NCI-H82 treated with DMSO at 0.1 percent for 48 hours (cell line): ENCODE results near the gene DNAH11.
"Not testable (repeated sequence)": the region's sequence is repeated elsewhere in the genome, so short reads cannot be mapped to it uniquely, and the experiment has no call there.

Experiments
- DNase-seq: peaks from one replicate; lab custom pipeline; 2025; ENCODE audit not compliant: unreplicated experiment; lab: John Stamatoyannopoulos, UW

DNAH11 gene, protein sequence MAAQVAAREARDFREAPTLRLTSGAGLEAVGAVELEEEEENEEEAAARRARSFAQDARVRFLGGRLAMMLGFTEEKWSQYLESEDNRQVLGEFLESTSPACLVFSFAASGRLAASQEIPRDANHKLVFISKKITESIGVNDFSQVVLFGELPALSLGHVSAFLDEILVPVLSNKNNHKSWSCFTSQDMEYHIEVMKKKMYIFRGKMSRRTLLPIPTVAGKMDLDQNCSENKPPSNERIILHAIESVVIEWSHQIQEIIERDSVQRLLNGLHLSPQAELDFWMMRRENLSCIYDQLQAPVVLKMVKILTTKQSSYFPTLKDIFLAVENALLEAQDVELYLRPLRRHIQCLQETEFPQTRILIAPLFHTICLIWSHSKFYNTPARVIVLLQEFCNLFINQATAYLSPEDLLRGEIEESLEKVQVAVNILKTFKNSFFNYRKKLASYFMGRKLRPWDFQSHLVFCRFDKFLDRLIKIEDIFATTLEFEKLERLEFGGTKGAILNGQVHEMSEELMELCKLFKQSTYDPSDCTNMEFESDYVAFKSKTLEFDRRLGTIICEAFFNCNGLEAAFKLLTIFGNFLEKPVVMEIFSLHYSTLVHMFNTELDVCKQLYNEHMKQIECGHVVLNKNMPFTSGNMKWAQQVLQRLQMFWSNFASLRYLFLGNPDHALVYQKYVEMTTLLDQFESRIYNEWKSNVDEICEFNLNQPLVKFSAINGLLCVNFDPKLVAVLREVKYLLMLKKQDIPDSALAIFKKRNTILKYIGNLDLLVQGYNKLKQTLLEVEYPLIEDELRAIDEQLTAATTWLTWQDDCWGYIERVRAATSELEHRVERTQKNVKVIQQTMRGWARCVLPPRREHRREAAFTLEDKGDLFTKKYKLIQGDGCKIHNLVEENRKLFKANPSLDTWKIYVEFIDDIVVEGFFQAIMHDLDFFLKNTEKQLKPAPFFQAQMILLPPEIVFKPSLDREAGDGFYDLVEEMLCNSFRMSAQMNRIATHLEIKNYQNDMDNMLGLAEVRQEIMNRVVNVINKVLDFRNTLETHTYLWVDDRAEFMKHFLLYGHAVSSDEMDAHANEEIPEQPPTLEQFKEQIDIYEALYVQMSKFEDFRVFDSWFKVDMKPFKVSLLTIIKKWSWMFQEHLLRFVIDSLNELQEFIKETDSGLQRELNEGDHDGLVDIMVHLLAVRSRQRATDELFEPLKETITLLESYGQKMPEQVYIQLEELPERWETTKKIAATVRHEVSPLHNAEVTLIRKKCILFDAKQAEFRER (N-terminal part only)

DNA sequence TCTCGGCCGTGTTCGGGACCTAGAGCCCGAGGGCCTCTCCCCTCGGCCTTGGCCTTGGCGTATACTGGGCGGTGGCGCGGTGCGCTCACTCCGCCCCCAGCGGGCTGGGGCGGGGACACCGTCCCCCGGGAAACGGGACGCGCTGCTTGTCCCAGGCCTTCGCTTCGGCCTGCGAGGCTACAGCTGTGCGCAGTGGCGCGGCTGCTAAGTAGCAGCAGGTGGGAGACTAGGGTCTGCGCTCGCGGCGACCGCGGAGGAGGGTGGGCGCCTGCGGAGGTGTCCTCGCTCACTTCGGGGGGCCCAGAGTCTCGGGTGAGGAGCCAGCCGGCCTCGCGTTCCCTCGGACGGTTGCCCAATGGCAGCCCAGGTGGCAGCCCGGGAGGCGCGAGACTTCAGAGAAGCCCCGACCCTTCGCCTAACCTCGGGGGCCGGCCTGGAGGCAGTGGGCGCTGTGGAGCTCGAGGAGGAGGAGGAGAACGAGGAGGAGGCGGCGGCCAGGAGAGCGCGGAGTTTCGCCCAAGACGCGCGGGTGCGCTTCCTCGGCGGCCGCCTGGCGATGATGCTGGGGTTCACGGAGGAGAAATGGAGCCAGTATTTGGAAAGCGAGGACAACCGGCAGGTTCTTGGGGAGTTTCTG is at the start of gene DNAH11:
Gene DNAH11 (plus strand): TSS at position 149 of the 637 bp plus-strand sequence. CDS start 207 bp downstream, at position 356.
- no peak for DNase-seq

DNA sequence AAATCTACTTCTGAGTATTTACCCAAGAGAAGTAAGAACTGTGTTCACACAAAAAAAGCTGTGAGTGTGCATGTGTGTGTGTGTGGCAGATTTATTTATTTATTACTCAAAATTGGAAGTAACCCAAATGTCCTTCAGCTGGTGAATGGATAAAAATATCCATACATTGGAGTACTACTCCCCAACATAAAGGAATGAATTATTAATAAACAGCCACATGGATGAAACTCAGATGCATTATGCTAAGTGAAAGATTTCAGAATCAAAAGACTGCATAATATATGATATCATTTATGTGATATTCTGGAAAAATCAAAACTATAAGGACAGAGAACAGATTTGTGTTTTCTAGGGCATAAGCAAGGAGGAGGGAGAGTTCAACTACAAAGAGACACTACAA is 47.1 kb upstream of the DNAH11 start:
- no peak for DNase-seq

DNA sequence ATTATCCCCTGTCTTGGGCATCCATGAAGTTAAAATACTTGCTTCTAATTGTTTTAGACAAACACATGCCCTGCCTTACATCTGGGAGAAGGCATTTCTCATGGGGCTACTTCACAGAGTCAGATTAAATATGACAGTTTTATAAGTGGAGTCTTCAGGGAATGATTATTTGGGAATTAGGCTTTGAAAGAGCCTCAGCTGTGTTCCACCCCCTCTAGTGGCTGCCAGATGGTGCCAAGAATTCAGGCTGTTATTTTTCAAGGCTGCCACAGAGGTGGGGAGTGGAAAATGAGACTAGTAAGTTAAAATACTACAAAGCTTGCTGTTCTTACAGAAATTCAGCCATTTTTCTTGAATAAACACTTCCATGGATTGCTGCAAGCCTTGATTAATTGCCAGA is 45.8 kb upstream of the DNAH11 start:
- peak; percentile 30 for DNase-seq

DNA sequence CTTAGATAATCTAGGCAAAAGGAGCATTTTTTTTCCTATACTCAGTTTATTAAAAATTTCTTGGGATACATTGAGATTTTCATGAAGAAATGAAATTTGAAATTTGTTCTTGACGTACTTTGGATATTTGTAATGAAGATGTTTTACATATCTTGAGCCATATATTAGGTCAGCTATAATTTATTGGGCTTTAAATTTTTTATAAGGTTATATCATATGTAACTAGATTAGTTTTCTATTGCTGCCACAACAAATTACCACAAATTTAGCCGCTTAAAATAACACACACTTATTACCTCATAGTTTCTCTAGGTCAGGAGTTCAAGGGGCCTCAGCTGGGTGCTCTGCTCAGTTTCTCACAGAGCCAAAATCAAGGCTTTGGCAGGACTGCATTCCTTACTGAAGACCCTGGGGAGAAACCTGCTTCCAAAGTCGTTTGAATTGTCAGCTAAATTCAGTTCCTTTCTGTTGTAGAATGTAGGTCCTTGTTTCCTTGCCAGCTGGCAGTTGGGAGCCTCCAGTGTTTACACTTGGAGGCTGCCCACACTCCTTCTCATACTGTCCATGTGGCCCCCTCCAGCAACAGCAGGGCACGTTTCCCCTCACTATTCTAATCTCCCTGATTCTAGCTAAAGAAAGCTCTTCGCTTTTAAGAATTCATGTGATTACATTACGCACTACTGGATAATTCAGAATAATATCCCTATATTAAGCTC is 42.6 kb upstream of the DNAH11 start:
- no peak for DNase-seq

DNA sequence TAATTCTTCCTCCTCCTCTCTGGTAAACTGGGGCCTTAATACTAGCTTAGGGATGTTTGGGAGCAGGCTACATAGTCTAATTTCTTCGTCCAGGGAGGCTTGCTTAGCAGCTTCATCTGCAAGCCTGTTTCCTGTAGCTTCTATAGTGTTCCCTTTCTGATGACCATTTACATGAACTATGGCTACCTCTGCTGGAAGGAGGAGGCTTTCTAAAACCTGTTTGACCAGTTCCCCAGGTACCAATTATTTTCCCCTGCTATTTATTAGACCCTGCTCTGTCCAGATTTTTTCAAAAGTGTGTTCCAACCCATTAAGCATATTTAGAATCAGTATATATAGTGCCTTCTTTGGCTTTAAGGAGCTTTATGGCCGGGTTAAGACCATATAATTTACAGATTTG is 38.8 kb upstream of the DNAH11 start:
- no peak for DNase-seq

DNA sequence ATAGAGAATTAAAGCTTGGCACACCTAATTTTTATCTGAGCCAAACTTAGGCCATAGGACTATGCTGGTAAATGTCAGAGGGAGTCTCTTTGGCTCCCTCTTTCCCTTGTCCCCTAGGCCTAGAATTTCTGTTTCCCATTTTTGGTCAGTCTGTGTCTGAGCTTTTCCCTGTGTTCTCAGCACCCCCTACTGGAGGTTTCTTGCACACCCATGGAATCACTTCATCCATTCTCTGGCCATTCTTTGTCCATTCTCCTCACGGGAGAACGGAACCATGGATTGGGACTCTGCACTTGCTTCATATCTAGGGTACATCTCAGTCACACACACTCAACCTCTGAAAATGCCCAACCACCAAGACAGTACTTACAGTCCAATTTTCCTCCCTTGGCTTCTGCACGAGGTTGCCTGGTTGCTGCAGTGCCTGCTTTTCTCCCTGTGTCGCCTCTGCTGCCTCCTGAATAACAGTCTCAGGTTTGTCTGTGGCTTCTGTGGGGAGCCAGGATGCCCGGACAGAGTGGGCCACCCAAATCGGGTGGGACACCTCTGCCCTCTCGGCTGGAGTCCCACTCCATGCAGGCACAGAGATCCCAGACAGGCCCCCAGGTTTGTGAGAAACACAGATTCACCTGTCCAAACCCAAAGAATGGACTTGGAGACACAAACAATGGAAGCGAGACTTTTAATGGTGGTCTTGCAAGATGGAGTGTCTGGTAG is 35.1 kb upstream of the DNAH11 start:
- DNase-seq, result no peak

DNA sequence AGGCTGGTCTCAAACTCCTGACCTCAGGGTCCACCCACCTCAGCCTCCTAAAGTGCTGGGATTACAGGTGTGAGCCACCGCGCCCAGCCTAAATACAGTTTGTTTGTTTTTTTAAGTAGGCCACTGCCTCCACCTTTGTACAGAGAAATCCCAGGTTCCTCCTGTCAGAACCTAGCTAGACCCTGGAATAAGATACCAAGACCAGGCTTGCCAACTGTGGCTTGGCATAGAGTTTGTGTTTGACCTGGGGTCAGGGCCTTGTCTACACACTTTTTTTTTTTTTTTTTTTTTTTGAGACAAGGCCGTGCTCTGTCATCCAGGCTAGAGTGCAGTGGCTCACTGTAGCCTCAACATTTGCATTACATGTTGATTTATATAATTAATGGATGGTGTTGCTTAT is 34.3 kb upstream of the DNAH11 start:
- DNase-seq, result no peak

DNA sequence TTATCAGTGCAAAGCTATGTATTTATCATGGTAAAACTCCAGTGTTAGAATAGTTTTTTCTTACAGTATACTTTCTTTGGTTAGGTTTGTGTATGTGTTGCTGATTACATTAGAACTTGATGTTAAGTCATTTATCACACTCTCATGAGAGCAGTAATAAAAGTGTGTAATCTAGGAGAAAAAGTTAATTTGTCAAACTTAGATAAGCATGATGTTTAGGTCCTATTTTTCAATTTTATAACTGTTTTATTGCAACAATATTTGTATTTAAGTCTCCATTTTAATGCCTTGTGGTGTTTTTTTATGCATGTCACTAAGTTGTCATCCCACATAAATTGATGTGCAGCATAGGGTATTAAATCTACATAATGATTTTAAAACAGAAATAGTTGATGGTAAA is 28.8 kb upstream of the DNAH11 start:
- DNase-seq, result no peak

DNA sequence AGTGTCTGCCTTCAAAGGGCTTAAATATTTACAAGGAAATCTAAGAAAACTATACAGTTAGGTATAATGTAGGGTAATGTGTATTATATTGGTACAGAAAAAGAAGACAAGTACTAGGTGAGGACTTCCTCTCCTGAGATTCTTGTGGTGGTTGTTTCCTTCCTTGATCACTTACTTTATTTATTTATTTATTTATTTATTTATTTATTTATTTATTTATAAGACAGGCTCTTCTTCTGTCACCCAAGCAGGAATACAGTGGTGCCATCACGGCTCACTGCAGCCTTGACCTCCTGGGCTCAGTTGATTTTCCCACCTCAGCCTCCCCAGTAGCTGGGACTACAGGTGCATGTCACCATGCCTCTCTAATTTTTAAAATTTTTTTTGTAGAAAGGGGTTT is 18.2 kb upstream of the DNAH11 start:
- DNase-seq, result no peak

DNA sequence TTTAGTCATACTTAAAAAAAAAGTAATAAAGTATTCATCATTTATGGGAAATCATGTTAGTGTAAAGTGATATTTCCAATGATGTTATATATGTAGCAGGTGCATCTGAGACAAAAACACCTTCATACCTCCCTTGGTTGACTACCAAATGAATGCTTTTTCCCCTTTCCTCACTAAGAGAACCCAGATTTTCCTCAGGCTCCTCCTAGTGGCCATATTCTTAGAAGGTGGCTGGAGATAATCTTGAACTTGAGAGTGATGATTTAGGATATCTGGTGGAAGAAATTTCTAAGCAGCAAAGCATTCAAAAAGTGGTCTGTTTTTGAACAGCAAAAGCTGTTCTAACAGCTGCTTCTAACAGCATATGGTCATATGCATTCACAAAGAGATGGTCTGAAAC is 16.8 kb upstream of the DNAH11 start:
- DNase-seq, result no peak

DNA sequence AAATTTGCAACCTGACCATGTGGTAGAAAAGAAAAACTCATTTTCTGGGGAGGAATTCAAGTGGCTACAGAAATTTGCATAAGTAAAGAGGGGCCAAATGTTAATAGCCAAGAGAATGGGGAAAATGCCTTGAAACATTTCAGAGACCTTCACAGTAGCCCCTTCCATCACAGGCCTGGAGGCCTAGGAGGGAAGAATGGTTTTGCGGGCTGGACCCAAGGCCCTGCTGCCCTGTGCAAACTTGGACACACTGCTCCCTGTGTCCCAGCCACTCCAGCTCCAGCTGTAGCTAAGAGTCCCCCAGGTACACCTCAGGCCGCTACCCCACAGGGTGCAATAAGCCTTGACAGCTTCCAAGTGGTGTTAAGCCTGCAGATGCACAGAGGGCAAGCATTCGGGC is 16.4 kb upstream of the DNAH11 start:
- no peak for DNase-seq

DNA sequence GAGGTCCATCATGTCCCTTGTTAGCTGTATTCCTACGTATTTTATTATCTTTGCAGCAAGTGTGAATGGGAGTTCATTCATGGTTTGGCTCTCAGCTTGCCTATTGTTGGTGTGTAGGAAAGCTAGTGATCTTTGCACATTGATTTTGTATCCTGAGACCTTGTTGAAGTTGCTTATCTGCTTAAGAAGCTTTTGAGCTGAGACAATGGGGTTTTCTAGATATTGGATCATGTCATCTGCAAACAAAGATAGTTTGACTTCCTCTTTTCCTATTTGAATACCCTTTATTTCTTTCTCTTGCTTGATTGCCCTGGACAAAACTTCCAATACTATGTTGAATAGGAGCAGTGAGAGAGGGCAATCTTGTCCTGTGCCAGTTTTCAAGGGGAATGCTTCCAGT is 10.4 kb upstream of the DNAH11 start:
- DNase-seq, result not testable (repeated sequence)

DNA sequence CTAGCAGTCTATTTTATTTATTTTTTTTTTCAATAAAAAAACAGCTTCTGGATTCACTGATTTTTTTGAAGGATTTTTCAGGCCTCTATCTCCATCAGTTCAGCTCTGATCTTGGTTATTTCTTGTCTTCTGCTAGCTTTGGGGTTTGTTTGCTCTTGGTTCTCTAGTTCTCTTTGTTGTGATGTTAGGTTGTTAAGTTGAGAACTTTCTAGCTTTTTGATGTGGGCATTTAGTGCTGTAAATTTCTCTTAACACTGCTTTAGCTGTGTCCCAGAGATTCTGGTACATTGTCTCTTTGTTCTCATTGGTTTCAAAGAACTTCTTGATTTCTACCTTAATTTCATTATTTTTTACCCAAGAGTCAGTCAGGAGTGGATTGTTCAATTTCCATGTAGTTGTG is 9.2 kb upstream of the DNAH11 start:
- not testable (repeated sequence) for DNase-seq

DNA sequence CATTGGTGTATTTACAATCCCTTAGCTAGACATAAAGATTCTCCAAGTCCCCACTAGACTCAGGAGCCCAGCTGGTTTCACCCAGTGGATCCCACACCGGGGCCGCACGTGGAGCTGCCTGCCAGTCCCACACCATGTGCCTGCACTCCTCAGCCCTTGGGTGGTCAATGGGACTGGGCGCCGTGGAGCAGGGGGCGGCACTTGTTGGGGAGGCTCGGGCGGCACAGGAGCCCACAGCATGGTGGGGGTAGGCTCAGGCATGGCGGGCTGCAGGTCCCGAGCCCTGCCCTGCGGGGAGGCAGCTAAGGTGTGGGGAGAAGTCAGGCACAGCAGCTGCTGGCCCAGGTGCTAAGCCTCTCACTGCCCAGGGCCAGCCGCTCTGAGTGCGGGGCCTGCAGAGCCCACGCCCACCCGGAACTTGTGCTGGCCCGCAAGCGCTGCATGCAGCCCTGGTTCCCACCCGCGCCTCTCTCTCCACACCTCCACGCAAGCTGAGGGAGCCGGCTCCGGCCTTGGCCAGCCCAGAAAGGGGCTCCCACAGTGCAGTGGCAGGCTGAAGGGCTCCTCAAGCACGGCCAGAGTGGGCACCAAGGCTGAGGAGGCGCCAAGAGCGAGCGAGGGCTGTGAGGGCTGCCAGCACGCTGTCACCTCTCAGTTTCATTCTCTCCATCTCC is 6.3 kb upstream of the DNAH11 start:
- not testable (repeated sequence) for DNase-seq

DNA sequence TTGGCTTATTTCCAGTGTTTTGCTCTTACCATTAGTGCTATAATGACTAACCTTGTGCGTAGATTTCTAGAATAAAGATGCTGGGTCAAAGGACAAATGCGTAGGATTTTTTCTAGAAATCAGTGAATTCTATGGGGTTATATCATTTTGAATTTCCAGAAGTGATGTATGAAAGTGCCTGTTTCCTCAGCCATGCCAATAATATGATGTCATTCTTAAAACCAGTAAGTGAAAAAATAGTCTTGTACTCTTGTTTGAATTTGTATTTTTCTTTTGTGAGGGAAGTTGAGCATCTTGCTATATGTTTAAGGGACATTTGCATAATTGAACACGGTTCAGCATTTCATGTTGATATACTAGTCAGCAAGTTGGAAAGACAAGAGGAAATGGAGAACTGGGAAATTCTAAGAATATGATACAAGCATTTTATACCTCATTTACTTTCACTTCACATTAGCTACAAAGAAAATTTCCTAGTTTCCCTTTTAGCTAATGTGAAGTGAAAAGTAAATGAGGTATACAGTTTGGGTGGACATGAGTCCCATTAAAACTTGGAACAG is 3.8 kb upstream of the DNAH11 start:
- no peak for DNase-seq

DNA sequence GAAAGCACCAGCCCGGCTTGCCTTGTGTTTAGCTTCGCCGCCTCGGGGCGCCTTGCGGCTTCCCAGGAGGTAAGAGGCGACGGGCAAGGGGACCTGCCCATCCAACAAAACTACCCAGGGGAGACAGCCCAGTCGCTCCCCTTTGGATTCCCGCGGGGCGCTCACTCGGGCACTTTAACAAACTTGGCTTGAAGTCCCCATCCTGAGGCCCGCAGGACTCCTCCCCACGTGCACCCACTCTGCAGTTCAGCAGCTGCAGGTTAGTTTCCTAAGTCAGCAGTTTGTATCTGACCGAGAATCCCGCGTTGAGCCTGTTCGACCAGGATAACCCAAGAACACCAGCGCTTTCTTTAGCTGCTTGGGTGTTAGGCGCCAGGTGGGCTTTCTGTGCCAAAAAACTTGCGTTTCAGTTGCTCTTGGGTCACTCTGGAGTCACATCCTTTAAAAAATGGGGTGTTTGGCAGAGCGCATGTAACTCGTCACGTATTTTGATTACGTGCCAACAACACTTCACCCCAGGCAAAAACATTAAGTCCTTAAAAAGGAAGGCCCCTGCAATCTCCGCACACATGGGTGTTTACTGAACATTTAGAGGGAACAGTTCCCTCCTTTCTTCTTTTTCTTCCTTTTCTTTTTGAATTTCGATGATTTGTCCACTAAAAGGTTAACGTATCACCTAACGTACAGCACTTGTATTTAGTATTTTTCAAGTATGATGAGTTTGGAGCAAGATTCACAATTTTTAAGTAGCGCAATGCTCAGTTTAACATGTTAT is 876 bp downstream of the DNAH11 start:
- no peak for DNase-seq

DNA sequence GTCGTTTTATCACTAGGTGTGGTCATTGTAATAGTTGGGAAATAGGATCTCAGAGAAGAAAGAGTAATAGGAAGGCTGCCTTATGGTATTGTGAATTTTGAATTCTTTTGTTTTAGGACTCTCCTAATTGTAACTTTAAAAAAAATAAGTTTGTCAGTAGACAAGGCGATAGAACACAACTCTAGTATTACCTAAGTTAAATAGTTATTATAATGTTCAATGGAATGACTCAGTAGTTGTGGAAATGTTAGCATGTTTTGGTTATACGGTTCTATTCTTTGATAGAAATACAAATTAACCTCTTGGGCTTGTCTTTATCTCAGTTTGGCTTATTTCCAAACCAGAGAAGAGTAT is 1.4 kb downstream of the DNAH11 start:
- DNase-seq, result no peak

DNA sequence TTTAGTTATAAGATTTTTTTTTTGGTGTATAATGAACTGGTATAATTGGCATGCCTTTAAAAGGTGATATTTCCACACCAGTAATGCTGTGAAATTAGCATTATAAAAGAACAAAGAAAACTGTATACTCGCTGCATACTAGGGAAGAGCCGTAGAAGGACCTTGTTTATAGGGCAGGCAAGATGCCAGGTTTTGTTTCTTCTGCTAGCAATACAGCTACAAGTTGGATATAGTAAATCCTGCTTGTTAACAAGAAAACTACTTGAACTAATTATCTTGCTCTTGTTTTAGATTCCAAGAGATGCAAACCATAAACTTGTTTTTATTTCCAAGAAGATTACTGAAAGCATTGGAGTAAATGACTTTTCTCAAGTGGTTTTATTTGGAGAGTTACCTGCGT is 1.9 kb downstream of the DNAH11 start:
- no peak for DNase-seq
